NK-92 treated with Interleukin-12 subunit alpha and Interleukin-12 subunit beta, amount 100 ng/mL, for 24 hours (cell line): ENCODE measurements around the gene RLIM.
A peak's percentile ranks its signal among the peaks of the same experiment; 100 is the strongest.
"Not testable (repeated sequence)": the region's sequence is repeated elsewhere in the genome, so short reads cannot be mapped to it uniquely, and the experiment has no call there.

Experiments used
- DNase-seq: peaks from one replicate; lab custom pipeline; 2025; lab: John Stamatoyannopoulos, UW

The RLIM gene

GRCh38 chrX:74614093-74614909 is at the start of gene RLIM:
Gene RLIM (minus strand): TSS chrX:74614624. CDS start chrX:74595977, 18,647 bp downstream.
- DNase-seq: peak; percentile 81

GRCh38 chrX:74656079-74656745 is 41.8 kb upstream of the RLIM start:
- DNase-seq: no peak

GRCh38 chrX:74654953-74655352 is 40.5 kb upstream of the RLIM start:
- DNase-seq: not testable (repeated sequence)

- no peak for DNase-seq
Observed at GRCh38 chrX:74636749-74637314, 22.4 kb upstream of the RLIM start.

- DNase-seq: no peak
Observed at GRCh38 chrX:74613370-74614092, 893 bp downstream of the RLIM start.

- no peak for DNase-seq
Observed at GRCh38 chrX:74606799-74607198, 7.6 kb downstream of the RLIM start.

- DNase-seq: no peak
Observed at GRCh38 chrX:74606342-74606741, 8.1 kb downstream of the RLIM start.

- no peak for DNase-seq
Observed at GRCh38 chrX:74603040-74603439, 11.4 kb downstream of the RLIM start.

GRCh38 chrX:74602142-74602541 is 12.3 kb downstream of the RLIM start:
- DNase-seq: no peak

- no peak for DNase-seq
Observed at GRCh38 chrX:74593593-74593992, 20.8 kb downstream of the RLIM start.

GRCh38 chrX:74585766-74586165 is 28.7 kb downstream of the RLIM start:
- DNase-seq: no peak

- DNase-seq: no peak
Observed at GRCh38 chrX:74579597-74580198, 34.7 kb downstream of the RLIM start.

- DNase-seq: no peak
Observed at GRCh38 chrX:74578137-74578536, 36.3 kb downstream of the RLIM start.

- DNase-seq: no peak
Observed at GRCh38 chrX:74557378-74557777, 57.0 kb downstream of the RLIM start.

- DNase-seq: no peak
Observed at GRCh38 chrX:74551934-74552333, 62.5 kb downstream of the RLIM start.

GRCh38 chrX:74550295-74550802 is 64.1 kb downstream of the RLIM start:
- DNase-seq: peak; percentile 50

- DNase-seq: peak; percentile 2
Observed at GRCh38 chrX:74546984-74547383, 67.4 kb downstream of the RLIM start.

- peak; percentile 3 for DNase-seq
Observed at GRCh38 chrX:74545880-74546523, 68.4 kb downstream of the RLIM start.

- DNase-seq: no peak
Observed at GRCh38 chrX:74540635-74541249, 73.7 kb downstream of the RLIM start.

- DNase-seq: no peak
Observed at GRCh38 chrX:74536832-74537371, 77.5 kb downstream of the RLIM start.
